Large intestine (tissue), 3 donors: ENCODE measurements around the gene CDNF. TPM values are rescaled to one million over a fixed set of nuclear protein-coding genes. Genes with fewer than 3 reads are reported as not detected.
A peak's percentile ranks its signal among the peaks of the same experiment; 100 is the strongest.
"Not testable (repeated sequence)": the region's sequence is repeated elsewhere in the genome, so short reads cannot be mapped to it uniquely, and the experiment has no call there.

Source experiments
- DNase-seq, 2 donors: peaks; one replicate each; pipeline versions ENCODE4 v3.0.0 to v3.0.0-alpha.2; 2013
- H3K27ac ChIP-seq: one replicate; pipeline ENCODE4 v1.5.1; 2013; ENCODE audit warnings: low read length
- H3K27me3 ChIP-seq: 2 replicates; pipeline ENCODE4 v1.6.1; 2013; ENCODE audit warnings: low read length; ENCODE audit not compliant: control insufficient read depth, insufficient read depth
- H3K36me3 ChIP-seq: 2 replicates; pipeline ENCODE4 v1.6.1; 2013; ENCODE audit warnings: low read length; ENCODE audit not compliant: control insufficient read depth, insufficient read depth
- H3K4me1 ChIP-seq: one replicate; pipeline ENCODE4 v1.6.1; 2013; ENCODE audit warnings: low read length; ENCODE audit not compliant: control insufficient read depth, insufficient read depth
- H3K4me3 ChIP-seq: one replicate; pipeline ENCODE4 v1.5.1; 2013; ENCODE audit warnings: low read length
- H3K9me3 ChIP-seq: one replicate; pipeline ENCODE4 v1.6.1; 2013; ENCODE audit warnings: mild to moderate bottlenecking, low read depth, low read length, moderate library complexity; ENCODE audit not compliant: control insufficient read depth
- WGBS: methylation state at CpG from one replicate; pipeline ENCODE4 v1.1.5; 2013; ENCODE audit warnings: low lambda C conversion rate; ENCODE audit not compliant: insufficient coverage; 5-methylcytosine and 5-hydroxymethylcytosine counted together
- polyA plus RNA-seq: library from polyadenylated mRNA; unstranded; fragments of 120-200 nt; gene quantifications from one replicate; pipeline ENCODE4 v1.2.1, GENCODE V29; 2013

Gene CDNF
- polyA plus RNA-seq, 1 donor: 3.2 TPM

DNA sequence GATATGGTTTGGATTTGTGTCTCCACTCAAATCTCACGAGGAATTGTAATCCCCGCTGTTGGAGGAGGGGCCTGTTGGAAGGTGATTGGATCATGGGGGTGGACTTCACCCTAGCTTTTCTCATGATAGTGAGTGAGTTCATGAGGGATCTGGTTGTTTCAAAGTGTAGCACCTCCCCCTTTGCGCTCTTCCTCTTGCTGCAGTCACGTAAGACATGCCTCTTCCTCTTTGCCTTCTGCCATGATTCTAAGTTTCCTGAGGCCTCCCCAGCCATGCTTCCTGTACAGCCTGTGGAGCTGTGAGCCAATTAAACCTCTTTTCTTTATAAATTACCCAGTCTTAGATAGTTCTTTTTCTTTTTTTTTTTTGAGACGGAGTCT lies 17.1 kb downstream of the CDNF start:
- no peaks in the 10 kb centered on the region for H3K27me3 ChIP-seq
- DNase-seq: peak in 1 of 2 donors; percentile 29
- H3K27ac ChIP-seq: no peak overlapping the region
- no peaks in the 10 kb centered on the region for H3K9me3 ChIP-seq
- H3K36me3 ChIP-seq: no peaks in the 10 kb centered on the region
- no peak overlapping the region for H3K4me3 ChIP-seq
- no CpG with 5 or more reads among the region's 5 CpGs for WGBS
- no peaks in the 10 kb centered on the region for H3K4me1 ChIP-seq

DNA sequence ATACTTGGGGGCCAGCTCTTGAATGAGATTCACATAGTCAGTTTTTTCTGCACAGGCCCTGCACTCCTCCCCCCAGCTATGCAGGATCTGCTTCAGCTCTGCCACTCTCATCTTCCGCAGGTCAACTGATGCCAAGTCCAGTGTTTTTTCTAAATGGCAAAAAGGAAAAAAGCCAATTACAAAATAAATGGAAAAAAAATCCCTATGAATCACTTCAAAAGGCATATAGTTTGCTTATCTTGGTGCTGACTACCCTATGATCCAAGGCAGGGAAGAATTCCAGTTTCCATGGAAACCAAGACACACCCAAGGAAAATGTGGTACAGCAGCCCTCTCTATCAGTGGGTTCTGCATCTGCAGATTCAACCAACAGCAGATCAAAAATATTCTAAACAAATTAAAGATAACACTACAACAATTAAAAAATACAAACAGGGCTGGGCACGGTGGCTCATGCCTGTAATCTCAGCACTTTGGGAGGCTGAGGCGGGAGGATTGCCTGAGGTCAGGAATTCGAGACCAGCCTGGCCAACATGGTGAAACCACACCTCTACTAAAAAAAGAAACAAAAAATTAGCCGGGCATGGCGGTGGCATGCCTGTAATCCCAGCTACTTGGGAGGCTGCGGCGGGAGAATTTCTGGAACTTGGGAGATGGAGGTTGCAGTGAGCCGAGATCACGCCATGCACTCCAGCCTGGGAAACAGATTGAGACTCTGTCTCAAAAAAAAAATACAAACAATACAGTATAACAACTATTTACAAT lies 17.6 kb downstream of the CDNF start:
- Histone ChIP-seq H3K27me3 (no peaks in the 10 kb centered on the region), H3K27ac (no peak overlapping the region), H3K4me3 (no peak overlapping the region), H3K4me1 (no peaks in the 10 kb centered on the region), H3K36me3 (no peaks in the 10 kb centered on the region), H3K9me3 (no peaks in the 10 kb centered on the region)
- WGBS: 83% methylated on average over 1 of the region's 10 CpGs
- DNase-seq: peak in 1 of 2 donors; percentile 24

DNA sequence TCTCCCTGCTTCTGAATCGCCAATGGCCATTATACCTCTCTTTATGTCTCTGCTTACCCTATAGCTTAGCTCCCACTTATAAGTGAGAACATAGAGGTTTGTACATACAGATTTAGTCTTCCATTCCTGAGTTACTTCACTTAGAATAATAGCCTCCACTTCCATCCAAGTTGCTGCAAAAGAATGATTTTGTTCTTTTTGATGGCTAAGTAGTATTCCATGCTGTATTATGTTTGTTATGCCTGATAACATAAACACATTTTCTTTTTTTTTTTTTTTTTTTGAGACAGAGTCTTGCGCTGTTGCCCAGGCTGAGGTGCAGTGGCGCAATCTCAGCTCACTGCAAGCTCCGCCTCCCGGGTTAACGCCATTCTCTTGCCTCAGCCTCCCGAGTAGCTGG lies 21.1 kb downstream of the CDNF start:
- H3K4me1 ChIP-seq, H3K4me3 ChIP-seq, H3K9me3 ChIP-seq, H3K27ac ChIP-seq, H3K36me3 ChIP-seq, H3K27me3 ChIP-seq, DNase-seq: not testable (repeated sequence)
- no CpG with 5 or more reads among the region's 7 CpGs for WGBS

DNA sequence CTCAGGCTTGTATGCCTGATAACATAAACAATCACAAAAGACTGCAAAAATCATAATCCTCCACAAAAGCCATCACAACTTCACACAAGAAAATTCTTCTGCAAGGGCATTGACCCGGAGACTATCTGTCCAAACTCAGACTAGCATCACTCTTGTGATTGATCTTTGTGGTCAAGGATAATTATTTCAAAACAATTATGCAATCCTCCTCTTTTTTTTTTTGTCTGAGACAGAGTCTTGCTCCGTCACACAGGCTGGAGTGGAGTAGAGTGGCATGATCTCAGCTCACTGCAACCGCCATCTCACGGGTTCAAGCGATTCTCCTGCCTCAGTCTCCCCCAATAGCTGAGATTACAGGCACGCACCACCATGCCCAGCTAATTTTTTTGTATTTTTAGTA lies 22.2 kb downstream of the CDNF start:
- no peak overlapping the region for H3K27ac ChIP-seq
- no peaks in the 10 kb centered on the region for H3K27me3 ChIP-seq
- no peaks in the 10 kb centered on the region for H3K9me3 ChIP-seq
- no CpG with 5 or more reads among the region's 6 CpGs for WGBS
- DNase-seq: no peak
- no peaks in the 10 kb centered on the region for H3K4me1 ChIP-seq
- H3K36me3 ChIP-seq: no peaks in the 10 kb centered on the region
- H3K4me3 ChIP-seq: no peak overlapping the region

DNA sequence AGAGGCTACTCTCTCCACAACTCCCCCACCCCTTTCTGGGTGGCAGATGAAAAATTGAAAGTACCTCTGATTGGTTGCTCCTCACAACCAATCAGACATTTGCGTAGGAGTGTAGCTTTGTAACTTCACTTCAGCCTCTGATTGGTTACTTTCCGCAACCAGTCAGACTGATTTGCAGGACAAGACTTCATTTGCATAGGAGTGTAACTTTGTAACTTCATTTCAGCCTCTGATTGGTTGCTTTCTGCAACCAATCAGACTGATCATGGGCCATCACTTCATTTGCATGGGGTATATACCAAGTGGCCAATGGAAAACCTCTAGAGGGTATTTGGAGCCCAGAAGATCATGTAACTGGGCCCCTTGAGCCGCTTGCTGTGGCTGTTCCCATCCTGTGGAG lies 25.6 kb downstream of the CDNF start:
- H3K27me3 ChIP-seq: no peaks in the 10 kb centered on the region
- no peaks in the 10 kb centered on the region for H3K4me1 ChIP-seq
- no peaks in the 10 kb centered on the region for H3K9me3 ChIP-seq
- no CpG with 5 or more reads among the region's 3 CpGs for WGBS
- H3K4me3 ChIP-seq: no peak overlapping the region
- DNase-seq: no peak
- H3K27ac ChIP-seq: no peak overlapping the region
- no peaks in the 10 kb centered on the region for H3K36me3 ChIP-seq

DNA sequence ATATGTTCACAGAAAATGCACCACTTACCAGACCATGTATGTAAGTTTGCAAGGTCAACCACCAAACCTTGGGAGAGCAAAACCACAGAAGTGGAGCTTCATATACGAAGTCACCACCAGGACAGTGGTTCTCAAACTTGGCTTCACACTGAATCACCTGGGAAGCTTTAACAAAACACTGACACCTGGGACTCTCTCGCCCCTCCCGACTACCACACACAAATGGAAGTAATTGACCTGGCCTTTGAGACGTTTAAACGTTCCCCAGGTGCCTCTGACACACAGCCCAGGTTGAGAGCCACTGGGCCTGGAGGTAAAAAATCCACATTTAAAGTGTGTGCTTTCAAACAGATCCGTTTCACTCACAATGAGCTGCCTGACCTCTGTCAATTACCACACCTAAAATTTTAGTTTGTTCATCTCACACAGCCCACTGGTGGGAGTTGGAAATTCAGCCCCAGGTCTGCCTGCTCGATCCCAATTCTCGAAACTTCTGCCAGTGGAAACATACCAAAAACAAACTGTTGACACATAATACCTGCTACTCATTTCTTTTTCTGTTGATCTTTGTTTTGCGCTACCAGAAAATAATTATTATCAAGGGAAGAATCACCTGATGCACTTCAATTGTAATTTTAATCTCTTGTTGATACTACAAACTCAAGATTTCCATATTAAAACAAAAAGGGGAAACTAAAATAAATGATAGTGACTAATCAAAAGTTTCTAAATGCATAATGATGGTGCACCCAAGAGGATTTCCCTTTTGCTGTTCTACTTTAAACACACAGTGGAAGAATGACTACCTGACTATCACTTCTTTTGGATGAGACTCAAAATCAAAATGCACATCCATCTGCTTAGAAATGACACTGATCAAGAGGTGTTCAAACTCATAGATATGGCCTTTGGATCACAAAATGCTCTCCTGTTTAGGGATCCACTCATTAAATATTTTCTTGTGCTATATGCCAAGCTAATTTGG lies 26.6 kb downstream of the CDNF start:
- 100% methylated on average over 3 of the region's 9 CpGs for WGBS

DNA sequence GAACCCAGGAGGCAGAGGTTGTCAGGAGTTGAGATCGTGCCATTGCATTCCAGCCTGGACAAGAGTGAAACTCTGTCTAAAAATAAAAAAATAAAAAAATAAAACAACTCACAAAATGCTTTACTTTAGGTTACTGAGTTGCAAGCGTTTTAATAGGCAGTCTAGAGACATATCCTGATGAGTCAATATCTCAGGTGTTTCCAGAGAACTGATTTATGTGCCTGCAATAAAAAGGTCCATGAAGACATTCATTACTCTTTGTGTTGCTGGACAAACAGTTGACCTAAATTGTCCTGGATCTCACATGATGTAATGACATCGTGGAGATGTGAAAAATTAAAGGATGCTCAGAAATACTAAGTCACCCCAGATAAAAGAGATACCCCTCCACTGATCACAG lies 31.5 kb downstream of the CDNF start:
- DNase-seq: no peak
- Histone ChIP-seq H3K9me3 (no peaks in the 10 kb centered on the region), H3K36me3 (no peaks in the 10 kb centered on the region), H3K27ac (no peak overlapping the region), H3K4me1 (no peaks in the 10 kb centered on the region), H3K27me3 (peaks cover 4% of the 10 kb centered on the region), H3K4me3 (no peak overlapping the region)
- WGBS: no CpG with 5 or more reads among the region's 3 CpGs

More for the DNA sequence above, 26.6 kb downstream of the CDNF start:
- no peak for DNase-seq
- H3K27me3 ChIP-seq: no peaks in the 10 kb centered on the region
- no peak overlapping the region for H3K27ac ChIP-seq
- H3K4me3 ChIP-seq: no peak overlapping the region
- H3K9me3 ChIP-seq: no peaks in the 10 kb centered on the region
- H3K36me3 ChIP-seq: no peaks in the 10 kb centered on the region
- no peaks in the 10 kb centered on the region for H3K4me1 ChIP-seq

DNA sequence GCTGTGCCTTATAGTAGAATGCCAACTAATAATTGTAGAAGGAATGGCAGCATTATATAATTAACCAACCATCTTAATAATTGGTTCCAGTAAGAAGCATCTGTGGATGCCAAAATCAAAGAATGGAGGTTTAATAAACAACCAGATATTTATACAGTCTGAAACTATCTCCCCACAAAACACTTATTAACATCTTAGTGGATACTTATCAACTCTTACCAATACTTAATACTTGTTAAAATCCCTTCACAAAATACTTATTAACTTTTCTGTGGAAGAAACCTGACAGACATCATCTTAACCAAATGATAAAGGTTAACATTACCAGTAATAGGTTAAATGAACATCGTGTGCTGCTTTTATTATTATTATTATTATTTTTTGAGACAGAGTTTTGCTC lies 34.0 kb downstream of the CDNF start:
- Histone ChIP-seq H3K9me3 (no peaks in the 10 kb centered on the region), H3K4me1 (no peaks in the 10 kb centered on the region)
- 40% methylated on average over 1 of the region's 1 CpG for WGBS

DNA sequence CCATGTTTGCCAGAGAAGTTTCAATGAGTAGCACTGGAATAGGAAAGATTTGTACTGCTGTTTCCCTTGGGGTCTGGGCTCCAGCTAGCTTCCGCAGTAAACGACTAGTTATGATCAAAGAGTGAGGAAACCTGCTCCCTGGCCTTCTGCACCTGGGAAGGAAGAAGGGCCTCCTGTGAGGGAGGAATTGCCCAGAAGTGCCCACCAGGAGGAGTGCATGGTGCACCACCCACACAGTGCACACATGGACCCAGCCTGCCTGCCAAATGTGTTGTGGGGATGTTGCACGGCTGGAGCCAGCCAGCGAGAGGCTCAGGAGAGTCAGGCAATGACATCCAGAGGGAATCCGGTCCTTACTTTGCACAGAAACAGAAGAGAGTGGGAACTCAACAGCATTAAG lies 36.1 kb downstream of the CDNF start:
- no CpG with 5 or more reads among the region's 5 CpGs for WGBS
- no peak overlapping the region for H3K27ac ChIP-seq
- H3K36me3 ChIP-seq: no peaks in the 10 kb centered on the region
- H3K9me3 ChIP-seq: no peaks in the 10 kb centered on the region
- peaks cover 4% of the 10 kb centered on the region for H3K27me3 ChIP-seq
- H3K4me3 ChIP-seq: no peak overlapping the region
- no peaks in the 10 kb centered on the region for H3K4me1 ChIP-seq
- peak; percentile 5 to 13 for DNase-seq

More for the DNA sequence above, 34.0 kb downstream of the CDNF start:
- Histone ChIP-seq H3K27me3 (peaks cover 4% of the 10 kb centered on the region), H3K27ac (no peak overlapping the region), H3K4me3 (no peak overlapping the region), H3K36me3 (no peaks in the 10 kb centered on the region)
- DNase-seq: no peak

DNA sequence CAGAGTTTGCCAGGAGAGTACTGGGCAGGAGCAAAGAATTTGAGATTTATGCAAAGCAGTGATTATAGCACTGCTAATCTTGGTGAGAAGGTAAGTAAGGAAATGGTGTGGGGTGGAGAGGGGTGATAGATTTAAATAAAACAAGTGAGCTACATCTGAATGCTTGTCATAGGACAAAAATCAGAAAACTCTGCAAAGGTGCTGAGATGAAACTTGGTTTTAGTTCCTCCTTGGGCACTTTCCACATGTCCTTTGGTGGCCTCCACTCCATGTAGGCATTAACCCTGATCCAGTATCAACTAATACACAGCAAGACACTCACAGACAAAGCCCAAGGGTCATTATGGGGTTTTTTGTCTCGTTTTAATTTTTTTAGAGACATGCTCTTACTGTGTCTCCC lies 37.4 kb downstream of the CDNF start:
- Histone ChIP-seq H3K9me3 (no peaks in the 10 kb centered on the region), H3K4me1 (no peaks in the 10 kb centered on the region), H3K27ac (no peak overlapping the region), H3K36me3 (no peaks in the 10 kb centered on the region), H3K27me3 (peaks cover 4% of the 10 kb centered on the region), H3K4me3 (no peak overlapping the region)
- no CpG with 5 or more reads among the region's 1 CpG for WGBS
- no peak for DNase-seq
